ENCODE results near the gene ZBTB47.

ZBTB47 gene

DNA sequence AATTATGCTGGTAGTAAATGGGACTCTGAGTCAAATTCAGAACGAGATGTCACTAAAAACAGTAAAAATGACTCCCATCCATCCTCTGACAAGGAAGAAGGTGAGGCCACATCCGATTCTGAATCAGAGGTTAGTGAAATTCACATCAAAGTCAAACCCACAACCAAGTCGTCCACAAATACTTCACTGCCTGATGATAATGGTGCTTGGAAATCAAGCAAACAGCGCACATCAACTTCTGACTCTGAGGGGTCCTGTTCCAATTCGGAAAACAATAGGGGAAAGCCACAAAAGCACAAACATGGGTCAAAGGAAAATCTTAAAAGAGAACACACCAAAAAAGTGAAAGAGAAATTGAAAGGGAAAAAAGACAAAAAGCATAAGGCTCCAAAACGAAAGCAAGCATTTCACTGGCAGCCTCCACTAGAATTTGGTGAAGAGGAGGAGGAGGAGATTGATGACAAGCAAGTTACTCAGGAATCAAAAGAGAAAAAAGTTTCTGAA lies 15.1 kb upstream of the ZBTB47 start:
- H3K27ac ChIP-seq (ENCODE audit: low read length), result no peak overlapping the region
- H3K27me3 ChIP-seq (ENCODE audit: control insufficient read depth, insufficient read depth, low read length), result no peaks in the 10 kb centered on the region
- H3K36me3 ChIP-seq (ENCODE audit: control insufficient read depth, low read depth, low read length), result peaks cover 93% of the 10 kb centered on the region
- no peaks in the 10 kb centered on the region for H3K9me3 ChIP-seq (ENCODE audit: control insufficient read depth, low read depth, low read length)
- no peaks in the 10 kb centered on the region for H3K4me1 ChIP-seq (ENCODE audit: control insufficient read depth, low read depth, low read length)
- no peak overlapping the region for H3K4me3 ChIP-seq (ENCODE audit: low read length)
- H3K9ac ChIP-seq (ENCODE audit: low read length), result no peak overlapping the region

DNA sequence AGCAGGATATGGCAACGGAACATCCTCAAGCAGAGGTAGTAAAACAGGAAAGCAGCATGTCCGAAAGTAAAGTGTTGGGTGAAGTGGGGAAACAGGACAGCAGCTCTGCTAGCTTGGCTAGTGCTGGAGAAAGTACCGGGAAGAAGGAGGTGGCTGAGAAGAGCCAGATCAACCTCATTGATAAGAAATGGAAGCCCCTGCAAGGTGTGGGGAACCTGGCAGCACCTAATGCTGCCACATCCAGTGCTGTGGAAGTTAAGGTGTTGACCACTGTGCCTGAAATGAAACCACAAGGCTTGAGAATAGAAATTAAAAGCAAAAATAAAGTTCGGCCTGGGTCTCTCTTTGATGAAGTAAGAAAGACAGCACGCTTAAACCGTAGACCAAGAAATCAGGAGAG lies 14.3 kb upstream of the ZBTB47 start:
- Histone ChIP-seq H3K36me3 (ENCODE audit: control insufficient read depth, low read depth, low read length) (peaks cover 92% of the 10 kb centered on the region), H3K4me1 (ENCODE audit: control insufficient read depth, low read depth, low read length) (no peaks in the 10 kb centered on the region), H3K27ac (ENCODE audit: low read length) (no peak overlapping the region), H3K9me3 (ENCODE audit: control insufficient read depth, low read depth, low read length) (no peaks in the 10 kb centered on the region), H3K4me3 (ENCODE audit: low read length) (no peak overlapping the region), H3K9ac (ENCODE audit: low read length) (no peak overlapping the region), H3K27me3 (ENCODE audit: control insufficient read depth, insufficient read depth, low read length) (no peaks in the 10 kb centered on the region)

DNA sequence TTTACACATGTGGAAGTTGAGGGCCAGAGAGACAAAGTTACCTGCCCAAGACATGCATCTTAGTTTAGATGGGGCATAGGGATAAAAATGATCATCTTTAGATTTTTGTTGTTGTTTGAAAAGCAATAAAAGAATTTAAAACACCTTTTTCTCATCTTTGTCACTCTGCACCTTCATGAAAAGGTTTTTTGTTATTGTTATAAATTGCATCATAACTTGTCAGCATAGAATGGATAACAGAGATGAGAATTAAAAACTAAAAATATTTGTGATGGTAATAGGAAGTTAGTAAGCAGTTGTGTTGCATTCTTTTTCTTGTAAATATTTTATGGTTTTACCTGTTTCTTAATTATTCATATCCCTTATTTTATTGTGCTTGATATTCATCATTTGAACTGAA lies 13.4 kb upstream of the ZBTB47 start:
- no peaks in the 10 kb centered on the region for H3K27me3 ChIP-seq (ENCODE audit: control insufficient read depth, insufficient read depth, low read length)
- H3K9ac ChIP-seq (ENCODE audit: low read length), result no peak overlapping the region
- H3K9me3 ChIP-seq (ENCODE audit: control insufficient read depth, low read depth, low read length), result no peaks in the 10 kb centered on the region
- no peak overlapping the region for H3K27ac ChIP-seq (ENCODE audit: low read length)
- H3K4me1 ChIP-seq (ENCODE audit: control insufficient read depth, low read depth, low read length), result no peaks in the 10 kb centered on the region
- peaks cover 91% of the 10 kb centered on the region for H3K36me3 ChIP-seq (ENCODE audit: control insufficient read depth, low read depth, low read length)
- H3K4me3 ChIP-seq (ENCODE audit: low read length), result no peak overlapping the region

DNA sequence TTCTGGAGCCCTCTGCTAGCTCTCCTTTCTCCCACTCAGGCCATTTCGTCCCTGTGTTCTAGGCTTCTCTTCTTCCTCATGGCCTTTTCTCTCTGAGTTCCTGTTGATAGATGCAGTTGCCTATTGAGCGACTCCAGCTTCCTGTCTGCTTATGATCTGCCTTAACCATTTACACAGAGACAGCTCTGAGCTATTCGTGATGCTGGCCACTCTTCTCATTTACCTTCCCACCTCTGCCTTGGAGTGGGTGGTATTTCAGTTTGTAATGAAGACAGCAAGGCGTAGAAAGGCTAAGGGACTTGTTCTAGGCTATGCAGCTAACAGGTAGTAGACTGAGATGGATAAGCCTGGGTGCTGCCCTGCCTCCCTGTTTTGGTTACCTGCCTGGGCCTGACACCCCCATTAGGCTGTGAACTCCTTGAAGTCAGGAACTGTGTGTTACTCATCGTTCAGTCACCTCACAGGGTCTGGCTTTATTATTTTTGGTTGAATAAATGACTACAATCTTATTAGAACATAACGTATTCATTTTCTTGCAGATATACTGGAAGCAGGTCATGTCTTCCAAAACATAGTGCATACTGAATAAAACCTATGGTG lies 12.6 kb upstream of the ZBTB47 start:
- H3K36me3 ChIP-seq (ENCODE audit: control insufficient read depth, low read depth, low read length), result peaks cover 93% of the 10 kb centered on the region

DNA sequence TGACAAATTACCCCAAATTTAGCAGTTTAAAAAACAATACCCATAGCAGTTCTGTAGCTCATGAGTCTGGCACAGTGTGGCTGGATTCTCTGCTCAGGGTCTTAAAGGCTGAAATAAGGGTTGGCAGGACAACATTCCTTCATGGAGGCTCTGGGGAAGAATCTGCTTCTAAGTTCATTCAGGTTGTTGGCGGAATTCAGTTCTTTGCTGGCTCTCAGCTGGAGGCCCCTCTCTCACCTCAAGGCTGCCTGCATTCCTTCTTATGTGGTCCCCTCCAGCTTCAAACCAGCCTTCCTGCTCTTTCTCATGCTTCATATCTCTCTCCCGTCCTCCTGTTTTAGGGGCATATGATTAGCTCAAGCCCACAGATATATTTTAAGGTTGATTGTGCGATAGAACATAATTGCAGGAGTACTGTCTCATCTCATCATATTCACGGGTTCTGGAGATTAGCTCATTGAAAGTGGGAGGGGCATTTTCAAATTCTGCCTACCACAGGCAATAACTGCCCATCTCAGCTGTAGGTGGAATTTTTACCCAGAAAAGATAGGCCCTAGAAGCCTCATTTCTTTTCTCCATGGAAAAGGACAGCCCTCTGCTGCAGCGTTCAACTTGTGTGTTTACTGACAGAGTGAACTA lies 5.6 kb upstream of the ZBTB47 start:
- Histone ChIP-seq H3K9ac (ENCODE audit: low read length) (no peak overlapping the region), H3K9me3 (ENCODE audit: control insufficient read depth, low read depth, low read length) (no peaks in the 10 kb centered on the region), H3K4me1 (ENCODE audit: control insufficient read depth, low read depth, low read length) (peaks cover 24% of the 10 kb centered on the region), H3K27me3 (ENCODE audit: control insufficient read depth, insufficient read depth, low read length) (no peaks in the 10 kb centered on the region), H3K4me3 (ENCODE audit: low read length) (no peak overlapping the region), H3K27ac (ENCODE audit: low read length) (no peak overlapping the region), H3K36me3 (ENCODE audit: control insufficient read depth, low read depth, low read length) (peaks cover 54% of the 10 kb centered on the region)

More for the DNA sequence above, 12.6 kb upstream of the ZBTB47 start:
- H3K4me1 ChIP-seq (ENCODE audit: control insufficient read depth, low read depth, low read length), result no peaks in the 10 kb centered on the region
- H3K9ac ChIP-seq (ENCODE audit: low read length), result no peak overlapping the region
- no peak overlapping the region for H3K27ac ChIP-seq (ENCODE audit: low read length)
- no peak overlapping the region for H3K4me3 ChIP-seq (ENCODE audit: low read length)
- no peaks in the 10 kb centered on the region for H3K27me3 ChIP-seq (ENCODE audit: control insufficient read depth, insufficient read depth, low read length)
- H3K9me3 ChIP-seq (ENCODE audit: control insufficient read depth, low read depth, low read length), result no peaks in the 10 kb centered on the region

DNA sequence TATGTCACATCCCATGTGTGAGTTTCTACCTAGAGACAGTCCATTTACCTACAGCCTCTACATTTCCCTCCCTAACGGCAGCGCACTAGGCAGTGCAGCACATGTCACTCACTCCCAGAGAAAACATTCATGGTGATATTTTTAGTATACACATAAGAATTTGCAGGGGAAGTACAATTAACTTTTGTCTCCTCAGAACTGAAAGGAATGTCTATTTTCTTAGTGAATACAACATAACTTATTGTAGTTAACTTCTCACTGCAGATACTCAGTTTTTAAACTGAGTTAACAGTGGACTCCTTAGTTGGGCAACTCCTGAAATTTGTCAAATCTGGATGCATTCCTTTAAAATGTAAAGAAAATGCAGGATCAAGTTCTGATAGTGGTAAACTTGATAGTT lies 4.5 kb upstream of the ZBTB47 start:
- Histone ChIP-seq H3K4me1 (ENCODE audit: control insufficient read depth, low read depth, low read length) (peaks cover 31% of the 10 kb centered on the region), H3K27ac (ENCODE audit: low read length) (no peak overlapping the region), H3K9me3 (ENCODE audit: control insufficient read depth, low read depth, low read length) (no peaks in the 10 kb centered on the region), H3K36me3 (ENCODE audit: control insufficient read depth, low read depth, low read length) (peaks cover 43% of the 10 kb centered on the region), H3K27me3 (ENCODE audit: control insufficient read depth, insufficient read depth, low read length) (no peaks in the 10 kb centered on the region), H3K4me3 (ENCODE audit: low read length) (no peak overlapping the region), H3K9ac (ENCODE audit: low read length) (no peak overlapping the region)

DNA sequence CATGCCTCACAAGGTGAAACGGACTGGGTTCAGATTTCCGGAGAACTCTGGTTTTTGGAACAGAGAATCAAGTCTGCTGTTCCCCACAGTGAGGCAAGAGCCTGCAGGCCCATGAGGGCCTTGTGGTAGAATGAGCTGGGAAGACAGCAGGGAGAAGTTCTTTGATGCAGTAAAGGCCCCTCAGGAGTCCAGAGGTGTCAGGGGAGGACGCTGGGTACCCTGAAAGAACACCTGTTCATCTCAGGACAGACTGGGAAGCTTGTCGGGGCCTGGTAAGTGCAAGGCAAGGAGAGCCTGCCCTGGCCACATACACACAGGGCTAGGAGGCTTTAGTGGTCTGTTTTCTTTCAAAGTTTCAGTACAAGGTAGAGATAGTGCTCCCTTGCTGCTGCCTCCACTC lies 3.7 kb upstream of the ZBTB47 start:
- H3K9me3 ChIP-seq (ENCODE audit: control insufficient read depth, low read depth, low read length), result no peaks in the 10 kb centered on the region

DNA sequence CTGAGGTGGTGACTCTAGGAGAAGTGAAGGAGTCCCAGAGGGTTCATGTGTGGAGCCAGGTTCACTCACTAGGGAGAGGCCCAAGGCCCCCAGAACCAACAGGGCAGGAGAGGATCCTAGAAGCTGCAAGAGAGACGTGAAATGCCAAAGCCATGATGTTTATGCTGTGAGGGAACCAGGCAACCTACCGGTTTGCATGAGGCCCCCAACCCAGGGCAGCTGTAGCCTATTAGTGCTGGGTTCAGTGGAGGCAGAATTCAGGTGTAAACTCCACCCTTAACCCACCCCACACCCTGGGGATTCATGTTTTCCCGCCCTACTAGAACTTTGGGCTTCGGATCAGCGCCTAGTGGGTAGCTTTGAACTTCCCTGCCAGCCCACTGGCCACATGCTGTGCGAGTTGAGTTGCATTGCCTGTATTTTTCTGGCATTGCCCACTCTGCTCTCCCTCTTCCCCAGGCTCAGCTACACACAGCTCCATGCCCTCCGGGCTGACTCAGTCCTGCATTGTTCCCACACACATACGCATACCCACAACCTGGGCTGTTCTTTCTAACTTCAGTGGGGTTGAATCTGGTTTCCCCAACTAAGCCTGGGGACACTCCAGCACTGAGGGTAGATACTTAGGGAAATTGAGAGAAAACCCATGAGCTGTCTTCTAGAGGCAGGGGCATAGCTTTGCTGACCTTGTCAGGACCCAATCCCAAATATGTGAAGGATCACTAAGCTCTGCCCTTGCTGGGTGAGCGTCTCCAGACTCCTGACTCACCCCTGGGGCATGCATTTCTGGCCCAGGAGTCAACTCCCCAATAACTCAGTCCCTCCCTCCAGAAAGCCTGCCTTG lies 2.0 kb upstream of the ZBTB47 start:
- H3K4me1 ChIP-seq (ENCODE audit: control insufficient read depth, low read depth, low read length), result peaks cover 36% of the 10 kb centered on the region
- no peak overlapping the region for H3K4me3 ChIP-seq (ENCODE audit: low read length)
- no peaks in the 10 kb centered on the region for H3K27me3 ChIP-seq (ENCODE audit: control insufficient read depth, insufficient read depth, low read length)

More for the DNA sequence above, 3.7 kb upstream of the ZBTB47 start:
- Histone ChIP-seq H3K27me3 (ENCODE audit: control insufficient read depth, insufficient read depth, low read length) (no peaks in the 10 kb centered on the region), H3K9ac (ENCODE audit: low read length) (no peak overlapping the region), H3K27ac (ENCODE audit: low read length) (no peak overlapping the region), H3K4me3 (ENCODE audit: low read length) (no peak overlapping the region), H3K4me1 (ENCODE audit: control insufficient read depth, low read depth, low read length) (peaks cover 31% of the 10 kb centered on the region), H3K36me3 (ENCODE audit: control insufficient read depth, low read depth, low read length) (peaks cover 37% of the 10 kb centered on the region)

DNA sequence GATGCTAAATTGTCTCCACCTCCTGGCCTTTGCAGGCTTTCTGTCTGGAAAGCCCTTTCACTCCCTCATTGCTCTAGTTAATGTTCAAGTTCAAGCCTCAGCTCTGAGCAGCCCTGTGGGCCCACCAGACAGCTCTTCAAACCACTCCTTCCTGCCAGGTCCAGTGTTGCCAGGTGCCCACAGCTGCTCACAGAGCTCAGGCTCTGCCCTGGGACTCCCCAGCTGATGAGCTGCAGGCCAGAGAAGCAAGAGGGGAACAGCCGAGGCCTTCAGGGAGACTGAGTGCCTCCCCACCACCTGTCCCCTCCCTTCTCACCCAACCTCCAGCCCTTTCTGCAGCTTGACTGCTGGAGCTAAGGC lies 1.3 kb upstream of the ZBTB47 start:
- peaks cover 33% of the 10 kb centered on the region for H3K4me1 ChIP-seq (ENCODE audit: control insufficient read depth, low read depth, low read length)
- H3K4me3 ChIP-seq (ENCODE audit: low read length), result no peak overlapping the region
- no peak overlapping the region for H3K9ac ChIP-seq (ENCODE audit: low read length)
- H3K27ac ChIP-seq (ENCODE audit: low read length), result no peak overlapping the region
- H3K36me3 ChIP-seq (ENCODE audit: control insufficient read depth, low read depth, low read length), result peaks cover 13% of the 10 kb centered on the region
- H3K9me3 ChIP-seq (ENCODE audit: control insufficient read depth, low read depth, low read length), result no peaks in the 10 kb centered on the region
- H3K27me3 ChIP-seq (ENCODE audit: control insufficient read depth, insufficient read depth, low read length), result no peaks in the 10 kb centered on the region

More for the DNA sequence above, 2.0 kb upstream of the ZBTB47 start:
- Histone ChIP-seq H3K36me3 (ENCODE audit: control insufficient read depth, low read depth, low read length) (peaks cover 20% of the 10 kb centered on the region), H3K9ac (ENCODE audit: low read length) (no peak overlapping the region), H3K27ac (ENCODE audit: low read length) (no peak overlapping the region), H3K9me3 (ENCODE audit: control insufficient read depth, low read depth, low read length) (no peaks in the 10 kb centered on the region)

DNA sequence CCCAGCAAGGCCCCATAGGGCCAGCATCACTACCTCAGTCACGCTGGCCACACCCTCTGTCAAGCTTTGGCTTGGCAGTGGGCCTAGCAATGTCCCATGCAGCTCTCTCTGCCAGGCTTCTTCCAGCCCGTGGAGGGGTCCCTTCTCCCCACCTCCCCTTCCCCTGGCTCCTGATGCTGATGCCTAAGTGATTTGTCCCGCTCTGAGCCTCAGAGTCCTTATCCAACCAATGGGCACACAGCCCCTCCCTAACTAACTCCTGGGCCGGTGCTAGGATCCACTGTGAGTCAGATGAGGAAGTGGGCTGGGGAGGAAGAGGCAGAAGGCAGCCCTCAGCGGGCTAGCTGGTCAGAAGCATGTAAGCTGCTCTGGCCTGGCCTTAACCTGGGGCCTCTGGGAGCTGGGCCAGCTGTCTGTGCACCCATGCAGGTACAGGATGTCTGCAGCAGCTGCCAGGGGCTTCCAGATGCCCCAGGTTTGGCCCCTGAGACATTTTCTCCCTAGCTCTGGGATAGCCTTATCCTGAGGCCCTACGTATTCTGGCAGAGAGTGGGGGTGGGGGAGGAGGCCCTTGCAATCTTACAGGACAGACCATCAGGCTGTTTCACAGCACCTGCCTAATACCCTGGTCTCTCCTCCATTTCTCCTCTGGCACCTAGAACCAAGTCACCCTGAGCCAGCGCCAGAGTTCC lies 740 bp upstream of the ZBTB47 start:
- H3K9ac ChIP-seq (ENCODE audit: low read length), result no peak overlapping the region

DNA sequence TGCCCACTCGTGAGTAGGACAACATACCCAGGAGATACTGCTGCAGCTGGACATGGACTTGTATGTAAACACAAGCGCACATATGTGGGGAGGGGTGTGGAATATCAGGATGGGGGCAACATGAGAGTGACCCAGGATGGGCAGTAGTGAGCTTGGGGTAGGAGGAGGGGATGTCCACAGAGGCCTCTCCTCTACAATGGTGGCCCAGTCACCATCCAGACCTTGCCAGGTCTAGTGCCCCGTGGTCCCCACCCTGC lies 266 bp upstream of the ZBTB47 start:
- Histone ChIP-seq H3K4me1 (ENCODE audit: control insufficient read depth, low read depth, low read length) (peaks cover 24% of the 10 kb centered on the region), H3K9me3 (ENCODE audit: control insufficient read depth, low read depth, low read length) (no peaks in the 10 kb centered on the region), H3K27ac (ENCODE audit: low read length) (no peak overlapping the region), H3K36me3 (ENCODE audit: control insufficient read depth, low read depth, low read length) (peaks cover 6% of the 10 kb centered on the region), H3K9ac (ENCODE audit: low read length) (no peak overlapping the region), H3K27me3 (ENCODE audit: control insufficient read depth, insufficient read depth, low read length) (no peaks in the 10 kb centered on the region), H3K4me3 (ENCODE audit: low read length) (peak overlapping the region; percentile 57)

More for the DNA sequence above, 740 bp upstream of the ZBTB47 start:
- no peaks in the 10 kb centered on the region for H3K9me3 ChIP-seq (ENCODE audit: control insufficient read depth, low read depth, low read length)
- H3K4me3 ChIP-seq (ENCODE audit: low read length), result no peak overlapping the region
- no peaks in the 10 kb centered on the region for H3K27me3 ChIP-seq (ENCODE audit: control insufficient read depth, insufficient read depth, low read length)
- peaks cover 27% of the 10 kb centered on the region for H3K4me1 ChIP-seq (ENCODE audit: control insufficient read depth, low read depth, low read length)
- peaks cover 7% of the 10 kb centered on the region for H3K36me3 ChIP-seq (ENCODE audit: control insufficient read depth, low read depth, low read length)
- H3K27ac ChIP-seq (ENCODE audit: low read length), result no peak overlapping the region
